ENCODE results near the gene SLC39A11.

SLC39A11 gene

GRCh38 chr17:73074566-73074965 is 17.9 kb downstream of the SLC39A11 start:
- Histone ChIP-seq H3K36me3 (ENCODE audit: control insufficient read depth, insufficient read depth, low read length) (peaks cover 6% of the 10 kb centered on the region), H3K27me3 (replicated peaks; ENCODE audit: control insufficient read depth, insufficient read depth, low read length) (no peaks in the 10 kb centered on the region), H3K4me3 (replicated peaks; ENCODE audit: low read depth, low read length) (no peak overlapping the region)
- no peak for TF ChIP-seq CTCF (IDR thresholded peaks at IDR 0.05; ENCODE audit: insufficient read depth, low read length, poor library complexity, severe bottlenecking)
- DNase-seq (ENCODE audit: extremely low read depth, insufficient read length) = no peak

DNA sequence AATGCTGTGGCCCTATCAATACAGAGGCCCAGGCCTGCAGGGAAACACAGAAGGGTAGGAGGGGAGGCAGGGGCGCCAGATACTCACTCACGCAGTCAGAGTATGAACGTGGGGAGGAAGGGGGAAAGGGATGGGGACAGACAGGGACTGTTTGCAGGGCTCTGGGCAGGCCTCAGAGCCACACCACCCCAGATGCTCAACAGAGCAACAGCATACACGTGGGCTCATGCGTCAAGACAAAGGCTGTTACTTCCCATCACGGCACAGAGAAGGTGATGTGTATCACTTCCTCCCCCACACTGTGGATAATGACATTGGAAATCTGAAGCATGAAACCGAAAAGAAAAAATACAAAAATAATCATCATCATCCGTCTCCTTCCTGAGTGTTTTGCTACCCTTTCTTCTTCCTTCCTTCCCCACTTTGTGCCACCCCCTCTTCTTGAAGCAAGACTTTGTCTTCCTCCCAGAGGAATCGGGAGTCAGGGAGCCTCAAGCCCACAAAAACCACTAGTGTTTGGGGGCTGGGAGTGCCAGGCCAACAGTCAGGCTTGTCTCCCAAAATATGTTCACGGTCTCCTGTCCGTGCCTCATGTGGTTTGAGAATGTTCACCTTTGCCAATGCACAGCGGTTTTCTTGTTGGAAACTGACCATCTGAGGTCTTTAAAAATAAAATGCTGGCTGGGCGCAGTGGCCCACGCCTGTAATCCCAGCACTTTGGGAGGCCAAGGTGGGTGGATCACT is 20.1 kb downstream of the SLC39A11 start:
- no peaks in the 10 kb centered on the region for H3K27me3 ChIP-seq (replicated peaks; ENCODE audit: control insufficient read depth, insufficient read depth, low read length)
- H3K4me3 ChIP-seq (replicated peaks; ENCODE audit: low read depth, low read length) = no peak overlapping the region
- DNase-seq (ENCODE audit: extremely low read depth, insufficient read length) = no peak
- TF ChIP-seq CTCF (IDR thresholded peaks at IDR 0.05; ENCODE audit: insufficient read depth, low read length, poor library complexity, severe bottlenecking) = no peak
- H3K36me3 ChIP-seq (ENCODE audit: control insufficient read depth, insufficient read depth, low read length) = peaks cover 10% of the 10 kb centered on the region

DNA sequence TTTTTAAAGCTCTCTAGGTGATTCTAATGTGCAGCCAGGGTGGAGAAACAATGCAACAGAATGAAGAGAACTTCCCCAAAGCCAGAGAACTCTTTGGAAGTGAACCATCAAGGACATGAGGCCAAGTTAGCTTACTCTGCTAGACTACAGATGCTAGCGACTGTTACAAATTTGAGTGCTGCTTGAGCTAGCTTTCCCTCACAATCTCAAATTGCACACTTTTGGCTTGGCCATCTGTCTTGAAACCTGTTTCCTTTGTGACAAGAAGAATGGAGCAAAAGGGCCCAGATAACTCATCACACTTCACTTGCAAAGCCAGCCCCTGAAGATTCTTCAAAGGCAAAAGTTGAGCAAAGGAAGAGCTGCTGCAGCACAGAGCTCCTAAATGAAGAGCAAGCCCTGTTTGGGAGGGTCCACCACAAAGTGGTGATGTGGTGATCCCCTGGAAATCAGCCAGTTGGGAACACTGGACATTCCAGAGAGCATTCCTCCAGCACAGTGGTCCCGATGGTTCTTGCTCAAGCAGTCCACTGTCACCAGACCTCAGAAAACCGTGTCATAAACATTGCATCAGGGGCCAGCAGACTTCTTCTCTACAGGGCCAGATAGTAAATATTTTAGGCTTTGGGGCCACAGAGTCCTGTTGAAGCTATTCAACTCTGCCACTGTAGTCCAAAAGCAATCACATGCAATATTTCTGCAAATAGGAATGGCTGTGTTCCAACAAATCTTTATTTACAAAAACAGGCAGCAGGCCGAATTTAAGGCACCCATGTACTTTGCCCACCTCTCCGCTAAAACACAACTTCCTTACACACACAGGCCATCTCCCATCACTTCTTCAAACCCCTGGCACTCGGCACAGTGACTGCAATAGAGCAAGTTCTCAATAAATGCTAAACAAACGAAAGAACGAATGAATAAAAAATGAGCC is 21.2 kb downstream of the SLC39A11 start:
- H3K27me3 ChIP-seq (replicated peaks; ENCODE audit: control insufficient read depth, insufficient read depth, low read length) = no peaks in the 10 kb centered on the region
- DNase-seq (ENCODE audit: extremely low read depth, insufficient read length) = no peak
- no peak for TF ChIP-seq CTCF (IDR thresholded peaks at IDR 0.05; ENCODE audit: insufficient read depth, low read length, poor library complexity, severe bottlenecking)
- H3K36me3 ChIP-seq (ENCODE audit: control insufficient read depth, insufficient read depth, low read length) = peaks cover 10% of the 10 kb centered on the region
- no peak overlapping the region for H3K4me3 ChIP-seq (replicated peaks; ENCODE audit: low read depth, low read length)

GRCh38 chr17:73069841-73070240 is 22.6 kb downstream of the SLC39A11 start:
- no peak overlapping the region for H3K4me3 ChIP-seq (replicated peaks; ENCODE audit: low read depth, low read length)
- TF ChIP-seq CTCF (IDR thresholded peaks at IDR 0.05; ENCODE audit: insufficient read depth, low read length, poor library complexity, severe bottlenecking) = no peak
- no peak for DNase-seq (ENCODE audit: extremely low read depth, insufficient read length)
- peaks cover 10% of the 10 kb centered on the region for H3K36me3 ChIP-seq (ENCODE audit: control insufficient read depth, insufficient read depth, low read length)
- H3K27me3 ChIP-seq (replicated peaks; ENCODE audit: control insufficient read depth, insufficient read depth, low read length) = no peaks in the 10 kb centered on the region

DNA sequence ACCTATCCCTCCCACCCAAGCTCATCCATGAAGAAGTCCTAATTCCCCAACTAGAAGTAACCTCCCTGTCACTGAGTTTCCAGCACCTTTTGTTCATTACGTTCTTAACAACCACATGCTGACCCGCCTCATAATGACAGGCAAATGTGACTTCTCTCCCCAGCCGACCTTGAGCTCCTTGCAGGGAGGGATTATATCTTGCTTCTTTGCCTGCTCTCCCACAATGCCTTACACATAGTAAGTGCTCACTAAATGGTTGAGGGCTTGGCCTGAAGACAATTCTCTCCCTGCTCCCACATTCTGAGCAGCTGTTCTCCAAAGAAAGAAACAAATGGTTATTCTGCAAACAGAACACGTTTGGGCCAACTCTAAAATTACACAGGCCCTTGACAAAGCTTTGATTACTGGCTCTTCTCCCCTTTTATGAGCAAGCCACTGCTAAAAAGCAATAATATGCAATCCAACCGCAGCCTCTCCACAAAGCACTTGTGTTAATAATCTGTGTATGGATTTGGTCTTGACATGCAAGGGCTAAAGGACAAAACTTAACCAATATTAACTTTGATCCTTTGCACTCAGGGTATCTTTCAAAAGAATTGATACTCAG is 23.2 kb downstream of the SLC39A11 start:
- Histone ChIP-seq H3K36me3 (ENCODE audit: control insufficient read depth, insufficient read depth, low read length) (peaks cover 10% of the 10 kb centered on the region), H3K4me3 (replicated peaks; ENCODE audit: low read depth, low read length) (no peak overlapping the region), H3K27me3 (replicated peaks; ENCODE audit: control insufficient read depth, insufficient read depth, low read length) (no peaks in the 10 kb centered on the region)
- DNase-seq (ENCODE audit: extremely low read depth, insufficient read length) = no peak
- TF ChIP-seq CTCF (IDR thresholded peaks at IDR 0.05; ENCODE audit: insufficient read depth, low read length, poor library complexity, severe bottlenecking) = no peak
